HepG2 (cell line): ENCODE results near the gene ASF1B.

Source experiments
- ARHGAP35 ChIP-seq: sonication (generic); formaldehyde crosslinking; IDR thresholded peaks from 2 replicates; pipeline ENCODE4 v1.9.0; 2022; ENCODE audit warnings: mild to moderate bottlenecking, inconsistent platforms, moderate library complexity, missing genetic modification reagents, borderline replicate concordance
- CERS6 ChIP-seq: sonication (generic); formaldehyde crosslinking; IDR thresholded peaks from 2 replicates; pipeline ENCODE4 v1.5.0; 2020; ENCODE audit warnings: missing genetic modification reagents
- CREB1 ChIP-seq, 2 experiments: fragments of 450-650 bp in 1 of 2; IDR thresholded peaks; 2 replicates each; pipeline ENCODE4 v1.6.1; 2016 to 2017; ENCODE audit warnings: control low read depth in 1 of 2, mild to moderate bottlenecking in 1 of 2, missing compliant biosample characterization in 1 of 2, missing genetic modification characterization in 1 of 2
- CREM ChIP-seq, 2 experiments: sonication (generic) in 1 of 2; formaldehyde crosslinking in 1 of 2; IDR thresholded peaks; 2 replicates each; pipeline versions ENCODE4 v1.4.0 to v1.6.1; 2016 to 2020; ENCODE audit warnings: antibody characterized with exemption in 1 of 2, mild to moderate bottlenecking in 1 of 2, missing genetic modification reagents in 1 of 2
- MXD1 ChIP-seq: sonication (generic); formaldehyde crosslinking; IDR thresholded peaks from 2 replicates; pipeline ENCODE4 v1.4.0; 2020; ENCODE audit warnings: mild to moderate bottlenecking, missing genetic modification reagents
- NR1H2 ChIP-seq: sonication (generic); formaldehyde crosslinking; IDR thresholded peaks from 2 replicates; pipeline ENCODE4 v1.8.1; 2022; ENCODE audit warnings: low read depth, missing genetic modification reagents, borderline replicate concordance
- PRDM15 ChIP-seq: sonication (generic); formaldehyde crosslinking; IDR thresholded peaks from 2 replicates; pipeline ENCODE4 v1.4.0; 2020; ENCODE audit warnings: missing genetic modification reagents
- REPIN1 ChIP-seq: sonication (generic); formaldehyde crosslinking; IDR thresholded peaks from 2 replicates; pipeline ENCODE4 v1.8.0; 2022; ENCODE audit warnings: missing genetic modification reagents, low read depth, mild to moderate bottlenecking, borderline replicate concordance
- SP2 ChIP-seq: sonication (generic); formaldehyde crosslinking; IDR thresholded peaks from 2 replicates; pipeline ENCODE4 v1.5.1; 2020; ENCODE audit warnings: mild to moderate bottlenecking, missing genetic modification reagents
- TAF1 ChIP-seq: sonication (generic); formaldehyde crosslinking; IDR thresholded peaks from 2 replicates; pipeline ENCODE4 v1.4.0; 2020; ENCODE audit warnings: missing genetic modification reagents
- ZFP37 ChIP-seq: sonication (generic); formaldehyde crosslinking; IDR thresholded peaks from 2 replicates; pipeline ENCODE4 v1.4.0; 2020; ENCODE audit warnings: missing genetic modification reagents, borderline replicate concordance
- ZNF33A ChIP-seq: sonication (generic); formaldehyde crosslinking; IDR thresholded peaks from 2 replicates; pipeline ENCODE4 v1.5.1; 2020; ENCODE audit warnings: missing genetic modification reagents, mild to moderate bottlenecking, moderate library complexity, borderline replicate concordance
- ZNF382 ChIP-seq: sonication (generic); formaldehyde crosslinking; IDR thresholded peaks from 2 replicates; pipeline ENCODE4 v1.5.0; 2020; ENCODE audit warnings: missing genetic modification reagents, mild to moderate bottlenecking, borderline replicate concordance
- ZNF629 ChIP-seq: sonication (generic); formaldehyde crosslinking; conservative IDR thresholded peaks from 2 replicates; pipeline ENCODE4 v1.5.0; 2020; ENCODE audit warnings: missing genetic modification reagents

- TF ChIP-seq ZFP37 (CRISPR knock-in tag) (no peak), CREM (IDR thresholded peaks at IDR 0.05) (no peak), CREM (CRISPR knock-in tag; IDR thresholded peaks at IDR 0.05) (no peak), SP2 (CRISPR knock-in tag) (no peak), TAF1 (no peak), ZNF382 (CRISPR knock-in tag) (no peak), CERS6 (CRISPR knock-in tag) (no peak), MXD1 (CRISPR knock-in tag) (no peak), ZNF629 (CRISPR knock-in tag) (no peak), REPIN1 (CRISPR knock-in tag) (no peak), PRDM15 (CRISPR knock-in tag) (no peak), ZNF33A (CRISPR knock-in tag) (no peak), CREB1 (IDR thresholded peaks at IDR 0.05) (no peak), CREB1 (CRISPR knock-in tag; IDR thresholded peaks at IDR 0.05) (no peak), ARHGAP35 (no peak), NR1H2 (CRISPR knock-in tag) (no peak)
Measured at GRCh38 chr19:14114439-14114838, 21.9 kb downstream of the ASF1B start.
